Measurements from ENCODE around the gene JAZF1.

DNA sequence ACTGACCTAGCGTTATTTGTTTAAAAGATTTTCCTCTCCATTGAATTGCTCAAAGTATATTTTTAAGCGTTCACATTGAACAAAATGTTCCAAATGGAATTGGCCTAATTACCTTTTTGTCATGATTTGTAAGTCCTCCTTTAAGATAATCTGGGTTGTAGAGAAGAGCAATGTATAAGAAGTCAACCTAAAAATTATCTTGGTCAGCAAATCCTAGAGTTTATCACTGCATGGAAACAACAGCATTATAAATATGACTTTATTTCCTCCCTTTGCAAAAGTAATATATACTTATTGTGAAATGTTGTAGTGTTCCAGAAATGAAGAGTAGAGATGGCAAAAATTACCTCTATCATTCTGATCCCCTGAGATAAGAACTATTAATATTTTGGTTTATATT lies 381.4 kb downstream of the JAZF1 start:
- no peak for TF ChIP-seq CTCF (IDR thresholded peaks at IDR 0.05)
- no peak for TF ChIP-seq POLR2AphosphoS5 (IDR thresholded peaks at IDR 0.05)

Data from breast epithelium (tissue), 3 donors.